ENCODE results near the gene SMU1.

The SMU1 gene

DNA sequence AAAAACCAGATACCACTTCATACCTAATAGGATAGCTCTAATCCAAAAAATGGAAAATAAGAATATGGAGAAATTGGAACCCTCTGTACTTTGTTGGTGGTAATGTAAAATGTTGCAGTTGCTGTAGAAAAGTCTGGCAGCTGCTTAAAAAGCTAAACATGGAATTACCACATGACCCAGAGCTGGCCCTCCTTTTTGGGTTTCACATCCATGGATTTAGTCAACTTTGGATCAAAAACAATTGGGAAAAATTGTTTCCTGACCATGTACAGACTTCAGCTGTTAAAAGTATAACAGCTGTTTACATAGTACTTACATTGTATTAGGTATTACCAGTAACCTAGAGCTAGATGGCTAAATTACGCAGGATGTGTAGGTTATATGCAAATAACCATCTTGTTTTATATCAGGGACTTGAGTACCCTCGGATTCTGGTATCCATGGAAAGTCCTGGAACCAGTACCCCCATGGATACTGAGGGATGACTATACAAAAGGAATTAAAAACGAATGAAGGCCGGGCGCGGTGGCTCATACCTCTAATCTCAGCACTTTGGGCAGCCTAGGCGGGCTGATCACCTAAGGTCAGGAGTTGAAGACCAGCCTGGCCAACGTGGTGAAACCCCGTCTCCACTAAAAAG, 35.6 kb downstream of the SMU1 start:
- Histone ChIP-seq H3K27me3 (ENCODE audit: insufficient read depth, low read depth) (no peaks in the 10 kb centered on the region), H4K20me1 (ENCODE audit: insufficient read depth) (no peaks in the 10 kb centered on the region), H3K36me3 (ENCODE audit: insufficient read depth) (peaks cover 15% of the 10 kb centered on the region), H3K27ac (no peak overlapping the region), H2AFZ (ENCODE audit: low read depth) (no peak overlapping the region), H3K4me3 (IDR thresholded peaks at IDR 0.05; ENCODE audit: insufficient read depth, low read depth, low read length) (no peak overlapping the region), H3K9ac (no peak overlapping the region), H3K4me1 (ENCODE audit: low read depth, poor library complexity, severe bottlenecking) (no peaks in the 10 kb centered on the region), H3K79me2 (ENCODE audit: insufficient read depth, low read depth) (no peaks in the 10 kb centered on the region), H3K4me2 (no peak overlapping the region)
- TF ChIP-seq, protein P1, sequence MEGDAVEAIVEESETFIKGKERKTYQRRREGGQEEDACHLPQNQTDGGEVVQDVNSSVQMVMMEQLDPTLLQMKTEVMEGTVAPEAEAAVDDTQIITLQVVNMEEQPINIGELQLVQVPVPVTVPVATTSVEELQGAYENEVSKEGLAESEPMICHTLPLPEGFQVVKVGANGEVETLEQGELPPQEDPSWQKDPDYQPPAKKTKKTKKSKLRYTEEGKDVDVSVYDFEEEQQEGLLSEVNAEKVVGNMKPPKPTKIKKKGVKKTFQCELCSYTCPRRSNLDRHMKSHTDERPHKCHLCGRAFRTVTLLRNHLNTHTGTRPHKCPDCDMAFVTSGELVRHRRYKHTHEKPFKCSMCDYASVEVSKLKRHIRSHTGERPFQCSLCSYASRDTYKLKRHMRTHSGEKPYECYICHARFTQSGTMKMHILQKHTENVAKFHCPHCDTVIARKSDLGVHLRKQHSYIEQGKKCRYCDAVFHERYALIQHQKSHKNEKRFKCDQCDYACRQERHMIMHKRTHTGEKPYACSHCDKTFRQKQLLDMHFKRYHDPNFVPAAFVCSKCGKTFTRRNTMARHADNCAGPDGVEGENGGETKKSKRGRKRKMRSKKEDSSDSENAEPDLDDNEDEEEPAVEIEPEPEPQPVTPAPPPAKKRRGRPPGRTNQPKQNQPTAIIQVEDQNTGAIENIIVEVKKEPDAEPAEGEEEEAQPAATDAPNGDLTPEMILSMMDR (conservative IDR thresholded peaks at IDR 0.05; ENCODE audit: low read depth, low read length) = no peak

- Histone ChIP-seq H3K27ac (no peak overlapping the region), H3K4me1 (ENCODE audit: low read depth, poor library complexity, severe bottlenecking) (peaks cover 18% of the 10 kb centered on the region), H4K20me1 (ENCODE audit: insufficient read depth) (peaks cover 34% of the 10 kb centered on the region), H3K27me3 (ENCODE audit: insufficient read depth, low read depth) (no peaks in the 10 kb centered on the region), H3K4me3 (IDR thresholded peaks at IDR 0.05; ENCODE audit: insufficient read depth, low read depth, low read length) (no peak overlapping the region), H3K4me2 (no peak overlapping the region), H2AFZ (ENCODE audit: low read depth) (no peak overlapping the region), H3K9ac (no peak overlapping the region), H3K79me2 (ENCODE audit: insufficient read depth, low read depth) (peaks cover 64% of the 10 kb centered on the region), H3K36me3 (ENCODE audit: insufficient read depth) (peaks cover 53% of the 10 kb centered on the region)
- TF ChIP-seq, protein P1 (conservative IDR thresholded peaks at IDR 0.05; ENCODE audit: low read depth, low read length) = no peak
These were observed 43.6 kb downstream of the SMU1 start for GRCh38 chr9:33032865-33033264.

- Histone ChIP-seq H3K27ac (no peak overlapping the region), H3K79me2 (ENCODE audit: insufficient read depth, low read depth) (peaks cover 69% of the 10 kb centered on the region), H3K4me3 (IDR thresholded peaks at IDR 0.05; ENCODE audit: insufficient read depth, low read depth, low read length) (no peak overlapping the region), H2AFZ (ENCODE audit: low read depth) (no peak overlapping the region), H3K9ac (no peak overlapping the region), H3K27me3 (ENCODE audit: insufficient read depth, low read depth) (no peaks in the 10 kb centered on the region), H3K4me2 (no peak overlapping the region), H3K36me3 (ENCODE audit: insufficient read depth) (peaks cover 55% of the 10 kb centered on the region), H4K20me1 (ENCODE audit: insufficient read depth) (peaks cover 38% of the 10 kb centered on the region), H3K4me1 (ENCODE audit: low read depth, poor library complexity, severe bottlenecking) (peaks cover 21% of the 10 kb centered on the region)
- TF ChIP-seq, protein P1 (conservative IDR thresholded peaks at IDR 0.05; ENCODE audit: low read depth, low read length) = no peak
These were observed 44.2 kb downstream of the SMU1 start for GRCh38 chr9:33032292-33032691.

DNA sequence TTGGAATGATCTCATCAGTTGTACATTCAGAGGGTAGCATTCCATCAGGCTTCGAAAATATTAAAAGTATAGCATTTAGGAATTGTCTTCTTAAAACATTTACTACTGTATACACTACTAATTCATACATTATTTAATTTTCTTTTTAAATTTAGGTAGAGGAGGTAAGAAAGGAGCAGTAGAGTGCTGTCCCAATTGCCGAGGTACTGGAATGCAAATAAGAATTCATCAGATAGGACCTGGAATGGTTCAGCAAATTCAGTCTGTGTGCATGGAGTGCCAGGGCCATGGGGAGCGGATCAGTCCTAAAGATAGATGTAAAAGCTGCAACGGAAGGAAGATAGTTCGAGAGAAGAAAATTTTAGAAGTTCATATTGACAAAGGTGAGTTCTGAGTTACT, 46.2 kb downstream of the SMU1 start:
- no peak overlapping the region for H3K4me3 ChIP-seq (IDR thresholded peaks at IDR 0.05; ENCODE audit: insufficient read depth, low read depth, low read length)
- no peak overlapping the region for H3K9ac ChIP-seq
- H4K20me1 ChIP-seq (ENCODE audit: insufficient read depth) = peaks cover 53% of the 10 kb centered on the region
- peaks cover 35% of the 10 kb centered on the region for H3K4me1 ChIP-seq (ENCODE audit: low read depth, poor library complexity, severe bottlenecking)
- peaks cover 89% of the 10 kb centered on the region for H3K79me2 ChIP-seq (ENCODE audit: insufficient read depth, low read depth)
- no peak overlapping the region for H2AFZ ChIP-seq (ENCODE audit: low read depth)
- H3K36me3 ChIP-seq (ENCODE audit: insufficient read depth) = peaks cover 58% of the 10 kb centered on the region; the same call in 1 of the 2 replicates
- no peaks in the 10 kb centered on the region for H3K27me3 ChIP-seq (ENCODE audit: insufficient read depth, low read depth)
- H3K4me2 ChIP-seq = no peak overlapping the region
- TF ChIP-seq, protein P1 (conservative IDR thresholded peaks at IDR 0.05; ENCODE audit: low read depth, low read length) = no peak
- no peak overlapping the region for H3K27ac ChIP-seq
